HepG2 (cell line): ENCODE measurements around the gene SSH3. TPM values are rescaled to one million over a fixed set of nuclear protein-coding genes. Genes with fewer than 3 reads are reported as not detected.
A peak's percentile ranks its signal among the peaks of the same experiment; 100 is the strongest.

Experiments used
- ATAC-seq: fragments of 200-7000 bp; cut with Tn5 transposase; 3 replicates; pipeline ENCODE4 v1.9.1; 2020; ENCODE audit warnings: mild to moderate bottlenecking, moderate library complexity
- BruUV-seq: library from RNA; stranded (reverse); fragments of 400-500 nt; replicated peaks from 2 replicates; lab custom pipeline; 2021; lab: Mats Ljungman, UMichigan
- CTCF ChIA-PET: fragments of 300-600 bp; formaldehyde crosslinking; extraction: SDS; loops from one replicate; lab custom pipeline; 2021; ENCODE audit warnings: low total read pairs, inconsistent platforms, low intra/inter-chr PET ratio; lab: Yijun Ruan, JAX
- POLR2A ChIA-PET: fragments of 350-600 bp; sonication (Branson Sonifier 250); formaldehyde crosslinking; loops from one replicate; lab custom pipeline; 2020; ENCODE audit warnings: antibody characterized with exemption, inconsistent platforms; lab: Yijun Ruan, JAX
- DNase-seq: peaks from one replicate; pipeline ENCODE4 v3.0.0-alpha.2; 2015; ENCODE audit warnings: low spot score
- FAIRE-seq: peaks from 3 replicates; lab custom pipeline; 2011; peaks lifted over from hg19 to GRCh38; lab: Jason Lieb, UNC
- H2AFZ ChIP-seq: one replicate; pipeline ENCODE4 v1.6.1; 2011; ENCODE audit warnings: low read length, inconsistent platforms
- H3K27ac ChIP-seq: fragments of 300-600 bp; 3 replicates; pipeline ENCODE4 v1.8.0; 2011; ENCODE audit warnings: mixed run types, mild to moderate bottlenecking, mixed read lengths, low read length, inconsistent platforms; ENCODE audit not compliant: insufficient read depth; ENCODE audit errors: extremely low read length
- H3K27me3 ChIP-seq, 2 experiments: fragments of 200-600 bp in 1 of 2; 2 replicates in 1 of 2; 3 replicates in 1 of 2; pipeline versions ENCODE4 v1.6.0 to v1.8.0; 2011; ENCODE audit warnings: low read length in 2 of 2, mild to moderate bottlenecking in 2 of 2, moderate library complexity in 2 of 2, inconsistent platforms in 1 of 2; ENCODE audit not compliant: insufficient read depth in 2 of 2, control insufficient read depth in 1 of 2
- H3K36me3 ChIP-seq, 2 experiments: fragments of 200-600 bp in 1 of 2; replicated peaks in 1 of 2; 2 replicates in 1 of 2; 3 replicates in 1 of 2; pipeline versions ENCODE4 v1.5.1 to v1.8.0; 2011; ENCODE audit warnings: low read length in 2 of 2, inconsistent platforms in 1 of 2; ENCODE audit not compliant: insufficient read depth in 2 of 2, control insufficient read depth in 1 of 2
- H3K4me1 ChIP-seq: 2 replicates; pipeline ENCODE4 v1.5.1; 2012; ENCODE audit warnings: low read length, inconsistent platforms; ENCODE audit not compliant: insufficient read depth
- H3K4me2 ChIP-seq: 2 replicates; pipeline ENCODE4 v1.6.0; 2011; ENCODE audit warnings: low read depth, low read length, inconsistent platforms
- H3K4me3 ChIP-seq, 3 experiments: fragments of 200-600 bp in 1 of 3; sonication (generic), shearing (Covaris generic) in 1 of 3; replicated peaks in 1 of 3; 2 replicates each; pipeline ENCODE4 v1.5.1; 2011 to 2016; ENCODE audit warnings: low read length in 3 of 3, inconsistent platforms in 2 of 3, low read depth in 2 of 3, mild to moderate bottlenecking in 2 of 3, control low read depth in 1 of 3, mixed read lengths in 1 of 3; ENCODE audit not compliant: insufficient read depth in 1 of 3
- H3K79me2 ChIP-seq: one replicate; pipeline ENCODE4 v1.6.1; 2011; ENCODE audit warnings: low read length, inconsistent platforms; ENCODE audit not compliant: insufficient read depth
- H3K9ac ChIP-seq: 2 replicates; pipeline ENCODE4 v1.6.0; 2011; ENCODE audit warnings: mild to moderate bottlenecking, low read depth, low read length, inconsistent platforms; ENCODE audit not compliant: insufficient read depth
- H3K9me3 ChIP-seq: 2 replicates; pipeline ENCODE4 v1.5.1; 2012; ENCODE audit warnings: mild to moderate bottlenecking, low read length
- H4K20me1 ChIP-seq: 2 replicates; pipeline ENCODE4 v1.6.0; 2011; ENCODE audit warnings: inconsistent platforms, mild to moderate bottlenecking, low read length, moderate library complexity; ENCODE audit not compliant: insufficient read depth
- CHCHD3 ChIP-seq: sonication (generic); formaldehyde crosslinking; IDR thresholded peaks from 2 replicates; pipeline ENCODE4 v1.8.0; 2022; ENCODE audit warnings: mild to moderate bottlenecking, missing genetic modification reagents, moderate library complexity
- JARID2 ChIP-seq: sonication (generic); formaldehyde crosslinking; IDR thresholded peaks from 2 replicates; pipeline ENCODE4 v1.8.1; 2023; ENCODE audit warnings: missing genetic modification reagents, inconsistent platforms; ENCODE audit not compliant: insufficient replicate concordance
- SMARCC2 ChIP-seq: fragments of 450-650 bp; IDR thresholded peaks from 2 replicates; pipeline ENCODE4 v1.6.1; 2017; ENCODE audit warnings: antibody characterized with exemption, mild to moderate bottlenecking
- SP2 ChIP-seq: sonication (generic); formaldehyde crosslinking; IDR thresholded peaks from 2 replicates; pipeline ENCODE4 v1.5.1; 2020; ENCODE audit warnings: mild to moderate bottlenecking, missing genetic modification reagents
- ZNF484 ChIP-seq: sonication (generic); formaldehyde crosslinking; IDR thresholded peaks from 2 replicates; pipeline ENCODE4 v1.5.1; 2020; ENCODE audit warnings: mild to moderate bottlenecking, low read depth, missing genetic modification reagents, borderline replicate concordance
- WGBS: methylation state at CpG from one replicate; pipeline ENCODE4 v1.1.6; 2017; ENCODE audit warnings: low lambda C conversion rate; 5-methylcytosine and 5-hydroxymethylcytosine counted together
- in situ Hi-C: cut with HindIII; loops from 2 replicates; pipeline ENCODE4 v1.10.0; 2017; ENCODE audit warnings: low pct_unique_long_range_greater_than_20kb; ENCODE audit not compliant: extremely low pct_ligation_motif_present
- intact Hi-C: fragments of 100-400 bp; cut with micrococcal nuclease; formaldehyde crosslinking; loops from one replicate; pipeline ENCODE4 v1.10.0; 2022; ENCODE audit not compliant: unreplicated experiment
- polyA plus RNA-seq, 8 experiments: library from polyadenylated mRNA; depleted of rRNA in 3 of 8; stranded (reverse) in 7 of 8; unstranded in 1 of 8; fragments of >200 nt; fragmentation: Illumina TruSeq in 4 of 8; extraction: Trizol in 4 of 8; gene quantifications; 2 replicates each; pipeline versions ENCODE4 v1.2.1 to v1.2.3, GENCODE V29; 2011 to 2016; ENCODE audit warnings: low read depth in 4 of 8, missing spikeins in 1 of 8, mixed read lengths in 1 of 8; ENCODE audit not compliant: insufficient read depth in 1 of 8
- total RNA-seq, 5 experiments: library from RNA; depleted of rRNA; stranded (reverse); fragments of >200 nt; fragmentation: Illumina TruSeq; extraction: Trizol; gene quantifications; 2 replicates each; pipeline ENCODE4 v1.2.3, GENCODE V29; 2016; ENCODE audit warnings: low read depth in 1 of 5
- TF ChIP-seq, protein P1 (sequence below): sonication (generic); formaldehyde crosslinking; IDR thresholded peaks from 2 replicates; pipeline ENCODE4 v1.5.0; 2020; ENCODE audit warnings: mild to moderate bottlenecking, missing genetic modification reagents, moderate library complexity
- TF ChIP-seq, protein P2 (sequence below): sonication (generic); formaldehyde crosslinking; IDR thresholded peaks from 2 replicates; pipeline ENCODE4 v1.9.0; 2022; ENCODE audit warnings: low read depth, missing genetic modification reagents
- TF ChIP-seq, protein P3 (sequence below): IDR thresholded peaks from 2 replicates; pipeline ENCODE4 v1.6.1; 2016; ENCODE audit warnings: low read depth, control low read depth

SSH3 gene
- total and polyA plus RNA-seq, 2 of the 13 experiments (the other 11 are each of a cell fraction or from before 2014, with no cell fraction given): 12.4 to 18.8 TPM

DNA sequence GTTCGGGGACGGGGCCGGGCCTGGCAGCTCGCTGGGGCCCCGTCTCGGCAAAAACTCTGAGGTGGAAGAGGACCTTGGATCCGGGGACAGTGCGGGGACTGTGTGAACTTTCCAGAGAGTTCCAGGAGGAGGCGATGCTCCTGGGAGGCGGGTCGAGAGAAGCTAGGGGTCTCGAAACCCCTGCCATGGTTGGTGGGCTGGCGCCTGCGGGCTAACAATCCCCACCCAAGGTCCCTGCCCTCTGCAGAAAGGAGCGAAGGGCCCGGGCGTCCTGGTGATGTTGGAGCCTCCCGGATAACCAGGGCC is 41.7 kb upstream of the SSH3 start:
- peaks cover 0 to 3% of the 10 kb centered on the region in 2 experiments; a peak in 1 of 5 replicates for H3K36me3 ChIP-seq
- H3K9me3 ChIP-seq: no peaks in the 10 kb centered on the region
- POLR2A ChIA-PET: interaction anchor here (0.6 to 3.0 kb wide), 10 partner anchors 16 to 157 kb away, joined by 3 to 24 read pairs (median 4); partner anchors contain the start of genes ANKRD13D, POLD4 and SSH3
- peaks cover 81% of the 10 kb centered on the region for H3K4me1 ChIP-seq
- in situ Hi-C loops: loop anchor here (5.0 kb wide), 2 partner anchors 56 to 121 kb away; no protein-coding TSS in a partner anchor
- no peak overlapping the region for H3K9ac ChIP-seq
- CTCF ChIA-PET: interaction anchor here (3.1 kb wide), 1 partner anchor 55 kb away, joined by 31 read pairs; no protein-coding TSS in a partner anchor
- peak overlapping the region; percentile 97 for H3K4me2 ChIP-seq
- H4K20me1 ChIP-seq: no peaks in the 10 kb centered on the region
- peak overlapping the region; percentile 18 to 49 (median 35); a peak in 3 of 6 replicates for H3K4me3 ChIP-seq
- no peak for DNase-seq
- no TSS peak for BruUV-seq
- H3K27me3 ChIP-seq: no peaks in the 10 kb centered on the region
- peak; percentile 32 for ATAC-seq
- TF ChIP-seq, protein P1, sequence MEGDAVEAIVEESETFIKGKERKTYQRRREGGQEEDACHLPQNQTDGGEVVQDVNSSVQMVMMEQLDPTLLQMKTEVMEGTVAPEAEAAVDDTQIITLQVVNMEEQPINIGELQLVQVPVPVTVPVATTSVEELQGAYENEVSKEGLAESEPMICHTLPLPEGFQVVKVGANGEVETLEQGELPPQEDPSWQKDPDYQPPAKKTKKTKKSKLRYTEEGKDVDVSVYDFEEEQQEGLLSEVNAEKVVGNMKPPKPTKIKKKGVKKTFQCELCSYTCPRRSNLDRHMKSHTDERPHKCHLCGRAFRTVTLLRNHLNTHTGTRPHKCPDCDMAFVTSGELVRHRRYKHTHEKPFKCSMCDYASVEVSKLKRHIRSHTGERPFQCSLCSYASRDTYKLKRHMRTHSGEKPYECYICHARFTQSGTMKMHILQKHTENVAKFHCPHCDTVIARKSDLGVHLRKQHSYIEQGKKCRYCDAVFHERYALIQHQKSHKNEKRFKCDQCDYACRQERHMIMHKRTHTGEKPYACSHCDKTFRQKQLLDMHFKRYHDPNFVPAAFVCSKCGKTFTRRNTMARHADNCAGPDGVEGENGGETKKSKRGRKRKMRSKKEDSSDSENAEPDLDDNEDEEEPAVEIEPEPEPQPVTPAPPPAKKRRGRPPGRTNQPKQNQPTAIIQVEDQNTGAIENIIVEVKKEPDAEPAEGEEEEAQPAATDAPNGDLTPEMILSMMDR (CRISPR knock-in tag): peak; percentile 32
- TF ChIP-seq, protein P2, sequence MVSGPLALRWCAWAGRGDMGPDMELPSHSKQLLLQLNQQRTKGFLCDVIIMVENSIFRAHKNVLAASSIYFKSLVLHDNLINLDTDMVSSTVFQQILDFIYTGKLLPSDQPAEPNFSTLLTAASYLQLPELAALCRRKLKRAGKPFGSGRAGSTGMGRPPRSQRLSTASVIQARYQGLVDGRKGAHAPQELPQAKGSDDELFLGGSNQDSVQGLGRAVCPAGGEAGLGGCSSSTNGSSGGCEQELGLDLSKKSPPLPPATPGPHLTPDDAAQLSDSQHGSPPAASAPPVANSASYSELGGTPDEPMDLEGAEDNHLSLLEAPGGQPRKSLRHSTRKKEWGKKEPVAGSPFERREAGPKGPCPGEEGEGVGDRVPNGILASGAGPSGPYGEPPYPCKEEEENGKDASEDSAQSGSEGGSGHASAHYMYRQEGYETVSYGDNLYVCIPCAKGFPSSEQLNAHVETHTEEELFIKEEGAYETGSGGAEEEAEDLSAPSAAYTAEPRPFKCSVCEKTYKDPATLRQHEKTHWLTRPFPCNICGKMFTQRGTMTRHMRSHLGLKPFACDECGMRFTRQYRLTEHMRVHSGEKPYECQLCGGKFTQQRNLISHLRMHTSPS (CRISPR knock-in tag): no peak
- TF ChIP-seq SP2 (CRISPR knock-in tag): 0 out of 2 replicates have a peak, but pooled peaks have one; percentile 4
- TF ChIP-seq CHCHD3: peak; percentile 34; the same call in 1 of the 2 replicates
- no peak for TF ChIP-seq ZNF484 (CRISPR knock-in tag)
- TF ChIP-seq SMARCC2: no peak
- TF ChIP-seq, protein P3, sequence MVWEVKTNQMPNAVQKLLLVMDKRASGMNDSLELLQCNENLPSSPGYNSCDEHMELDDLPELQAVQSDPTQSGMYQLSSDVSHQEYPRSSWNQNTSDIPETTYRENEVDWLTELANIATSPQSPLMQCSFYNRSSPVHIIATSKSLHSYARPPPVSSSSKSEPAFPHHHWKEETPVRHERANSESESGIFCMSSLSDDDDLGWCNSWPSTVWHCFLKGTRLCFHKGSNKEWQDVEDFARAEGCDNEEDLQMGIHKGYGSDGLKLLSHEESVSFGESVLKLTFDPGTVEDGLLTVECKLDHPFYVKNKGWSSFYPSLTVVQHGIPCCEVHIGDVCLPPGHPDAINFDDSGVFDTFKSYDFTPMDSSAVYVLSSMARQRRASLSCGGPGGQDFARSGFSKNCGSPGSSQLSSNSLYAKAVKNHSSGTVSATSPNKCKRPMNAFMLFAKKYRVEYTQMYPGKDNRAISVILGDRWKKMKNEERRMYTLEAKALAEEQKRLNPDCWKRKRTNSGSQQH (CRISPR knock-in tag): no peak
- no peak for TF ChIP-seq JARID2 (CRISPR knock-in tag)
- WGBS: 19% methylated on average over 9 of the region's 18 CpGs
- H3K27ac ChIP-seq: no peak overlapping the region
- no peak for FAIRE-seq
- H2AFZ ChIP-seq: no peak overlapping the region
- peaks cover under 1% of the 10 kb centered on the region for H3K79me2 ChIP-seq
- intact Hi-C loops: loop anchor here (5.0 kb wide), 1 partner anchor 41 kb away; the partner anchor contains the start of gene SSH3
